Spleen (tissue), 7 donors: Measurements from ENCODE around the gene JAM3.

Source experiments
- CTCF ChIP-seq, 11 experiments: fragments of 200-600 bp in 7 of 11; fragments of 450-650 bp in 4 of 11; sonication (generic) in 4 of 11; IDR thresholded peaks in 8 of 11; conservative IDR thresholded peaks in 3 of 11; 1 replicate in 7 of 11; 2 replicates in 4 of 11; pipeline versions ENCODE4 v1.4.0 to v1.8.0; 2016 to 2021; ENCODE audit warnings: antibody characterized with exemption in 11 of 11, inconsistent platforms in 4 of 11, mild to moderate bottlenecking in 1 of 11
- POLR2A ChIP-seq, 3 donors: fragments of 450-650 bp; IDR thresholded peaks; one replicate each; pipeline ENCODE4 v1.5.1; 2017; ENCODE audit warnings: antibody characterized with exemption in 3 of 3, mild to moderate bottlenecking in 1 of 3
- donor health status: DM: no; HTN: no; CAD: no; lungs with moderate emphysema.
- donor health status: DM: no; HTN: no; CAD: no.
- donor health status: DM: no; HTN: no; CAD: no.

- TF ChIP-seq CTCF (IDR thresholded peaks at IDR 0.05 in 8 of 11, conservative IDR thresholded peaks at IDR 0.05 in 3 of 11), result no peak
- no peak for TF ChIP-seq POLR2A (IDR thresholded peaks at IDR 0.05)
Observed at GRCh38 chr11:134025082-134025429, 43.8 kb upstream of the JAM3 start.
